Smooth muscle cell (in vitro differentiated cells): ENCODE results near the gene DNM1. TPM values are rescaled to one million over a fixed set of nuclear protein-coding genes. Genes with fewer than 3 reads are reported as not detected.

ENCODE experiments used
- DNase-seq: peaks from one replicate; lab custom pipeline; 2025; ENCODE audit not compliant: unreplicated experiment; lab: John Stamatoyannopoulos, UW
- H2AFZ ChIP-seq: fragments of 200-600 bp; sonication (generic); 2 replicates; pipeline ENCODE4 v1.6.0; 2016; ENCODE audit warnings: antibody characterized with exemption, low read depth, mild to moderate bottlenecking
- H3F3A ChIP-seq: fragments of 200-600 bp; sonication (generic); 2 replicates; pipeline ENCODE4 v1.6.0; 2017; ENCODE audit warnings: antibody characterized with exemption, low read depth
- H3K27ac ChIP-seq: fragments of 200-600 bp; sonication (generic); 2 replicates; pipeline ENCODE4 v1.5.1; 2016; ENCODE audit warnings: low read depth, mild to moderate bottlenecking
- H3K27me3 ChIP-seq: fragments of 200-600 bp; sonication (generic); 2 replicates; pipeline ENCODE4 v1.6.1; 2016; ENCODE audit warnings: low read depth, mild to moderate bottlenecking
- H3K36me3 ChIP-seq: fragments of 200-600 bp; sonication (generic); 2 replicates; pipeline ENCODE4 v1.5.1; 2016; ENCODE audit warnings: low read depth
- H3K4me1 ChIP-seq: fragments of 200-600 bp; sonication (generic); 2 replicates; pipeline ENCODE4 v1.5.1; 2016; ENCODE audit warnings: low read depth
- H3K4me2 ChIP-seq: fragments of 200-600 bp; sonication (generic); 2 replicates; pipeline ENCODE4 v1.6.0; 2016; ENCODE audit warnings: mild to moderate bottlenecking
- H3K4me3 ChIP-seq: fragments of 200-600 bp; sonication (generic); 2 replicates; pipeline ENCODE4 v1.5.1; 2016; ENCODE audit warnings: mild to moderate bottlenecking
- H3K79me2 ChIP-seq: fragments of 200-600 bp; sonication (generic); 2 replicates; pipeline ENCODE4 v1.6.0; 2016; ENCODE audit warnings: low read depth, mild to moderate bottlenecking
- H3K9ac ChIP-seq: fragments of 200-600 bp; sonication (generic); 2 replicates; pipeline ENCODE4 v1.6.0; 2016; ENCODE audit warnings: low read depth
- H3K9me3 ChIP-seq: fragments of 200-600 bp; sonication (generic); replicated peaks from 2 replicates; pipeline ENCODE4 v1.5.1; 2016; ENCODE audit warnings: low read depth
- H4K20me1 ChIP-seq: fragments of 200-600 bp; sonication (generic); 2 replicates; pipeline ENCODE4 v1.6.0; 2016; ENCODE audit warnings: low read depth
- WGBS: methylation state at CpG from one replicate; pipeline ENCODE4 v1.1.7; 2016; ENCODE audit warnings: low lambda C conversion rate; 5-methylcytosine and 5-hydroxymethylcytosine counted together
- polyA plus RNA-seq: library from polyadenylated mRNA; unstranded; fragments of >200 nt; fragmentation: Nextera tagmentation; extraction: Ambion mirVana; gene quantifications from 2 replicates; pipeline ENCODE4 v1.2.1, GENCODE V29; 2016
- total RNA-seq: library from RNA; depleted of rRNA; stranded (reverse); fragments of >200 nt; gene quantifications from 2 replicates; pipeline ENCODE4 v1.2.3, GENCODE V29; 2014
- TF ChIP-seq, protein P1 (sequence below): fragments of 200-600 bp; sonication (generic); IDR thresholded peaks from 2 replicates; pipeline ENCODE4 v1.5.1; 2017; ENCODE audit warnings: borderline replicate concordance, mild to moderate bottlenecking, antibody characterized with exemption; ENCODE audit not compliant: insufficient read depth, poor library complexity, severe bottlenecking

DNM1 gene
- total and polyA plus RNA-seq, 2 experiments from 2014 or later, result 25.3 to 50.7 TPM

DNA sequence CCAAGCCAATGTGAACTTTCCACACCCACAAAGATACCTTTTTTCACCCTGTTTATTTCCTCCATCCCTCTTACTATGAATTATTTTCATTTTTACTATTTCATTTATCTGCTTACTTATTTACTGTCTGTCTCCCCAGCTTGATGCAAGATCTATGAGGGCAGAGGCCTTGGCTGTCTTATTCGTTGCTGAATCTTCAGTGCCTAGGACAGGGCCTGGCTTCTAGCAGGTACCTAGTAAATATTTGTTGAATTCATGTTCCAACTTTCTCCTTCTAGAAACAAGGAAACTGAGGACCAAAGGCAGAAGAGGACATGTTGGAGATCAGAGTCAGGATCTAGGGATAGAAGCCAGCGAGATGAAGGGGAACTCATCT lies 543 bp upstream of the DNM1 start:
- Histone ChIP-seq H4K20me1 (peaks cover 27% of the 10 kb centered on the region), H3K9me3 (no peaks in the 10 kb centered on the region), H3K4me3 (peak overlapping the region; percentile 89), H3K9ac (no peak overlapping the region), H3K79me2 (peaks cover 5% of the 10 kb centered on the region), H3K36me3 (no peaks in the 10 kb centered on the region), H2AFZ (peak overlapping the region; percentile 75), H3F3A (peaks cover 8% of the 10 kb centered on the region), H3K27ac (peak overlapping the region; percentile 45), H3K27me3 (no peaks in the 10 kb centered on the region), H3K4me2 (peak overlapping the region; percentile 92), H3K4me1 (peaks cover 14% of the 10 kb centered on the region)
- TF ChIP-seq, protein P1, sequence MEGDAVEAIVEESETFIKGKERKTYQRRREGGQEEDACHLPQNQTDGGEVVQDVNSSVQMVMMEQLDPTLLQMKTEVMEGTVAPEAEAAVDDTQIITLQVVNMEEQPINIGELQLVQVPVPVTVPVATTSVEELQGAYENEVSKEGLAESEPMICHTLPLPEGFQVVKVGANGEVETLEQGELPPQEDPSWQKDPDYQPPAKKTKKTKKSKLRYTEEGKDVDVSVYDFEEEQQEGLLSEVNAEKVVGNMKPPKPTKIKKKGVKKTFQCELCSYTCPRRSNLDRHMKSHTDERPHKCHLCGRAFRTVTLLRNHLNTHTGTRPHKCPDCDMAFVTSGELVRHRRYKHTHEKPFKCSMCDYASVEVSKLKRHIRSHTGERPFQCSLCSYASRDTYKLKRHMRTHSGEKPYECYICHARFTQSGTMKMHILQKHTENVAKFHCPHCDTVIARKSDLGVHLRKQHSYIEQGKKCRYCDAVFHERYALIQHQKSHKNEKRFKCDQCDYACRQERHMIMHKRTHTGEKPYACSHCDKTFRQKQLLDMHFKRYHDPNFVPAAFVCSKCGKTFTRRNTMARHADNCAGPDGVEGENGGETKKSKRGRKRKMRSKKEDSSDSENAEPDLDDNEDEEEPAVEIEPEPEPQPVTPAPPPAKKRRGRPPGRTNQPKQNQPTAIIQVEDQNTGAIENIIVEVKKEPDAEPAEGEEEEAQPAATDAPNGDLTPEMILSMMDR, result no peak
- 41% methylated on average over 2 of the region's 2 CpGs for WGBS
- no peak for DNase-seq

DNA sequence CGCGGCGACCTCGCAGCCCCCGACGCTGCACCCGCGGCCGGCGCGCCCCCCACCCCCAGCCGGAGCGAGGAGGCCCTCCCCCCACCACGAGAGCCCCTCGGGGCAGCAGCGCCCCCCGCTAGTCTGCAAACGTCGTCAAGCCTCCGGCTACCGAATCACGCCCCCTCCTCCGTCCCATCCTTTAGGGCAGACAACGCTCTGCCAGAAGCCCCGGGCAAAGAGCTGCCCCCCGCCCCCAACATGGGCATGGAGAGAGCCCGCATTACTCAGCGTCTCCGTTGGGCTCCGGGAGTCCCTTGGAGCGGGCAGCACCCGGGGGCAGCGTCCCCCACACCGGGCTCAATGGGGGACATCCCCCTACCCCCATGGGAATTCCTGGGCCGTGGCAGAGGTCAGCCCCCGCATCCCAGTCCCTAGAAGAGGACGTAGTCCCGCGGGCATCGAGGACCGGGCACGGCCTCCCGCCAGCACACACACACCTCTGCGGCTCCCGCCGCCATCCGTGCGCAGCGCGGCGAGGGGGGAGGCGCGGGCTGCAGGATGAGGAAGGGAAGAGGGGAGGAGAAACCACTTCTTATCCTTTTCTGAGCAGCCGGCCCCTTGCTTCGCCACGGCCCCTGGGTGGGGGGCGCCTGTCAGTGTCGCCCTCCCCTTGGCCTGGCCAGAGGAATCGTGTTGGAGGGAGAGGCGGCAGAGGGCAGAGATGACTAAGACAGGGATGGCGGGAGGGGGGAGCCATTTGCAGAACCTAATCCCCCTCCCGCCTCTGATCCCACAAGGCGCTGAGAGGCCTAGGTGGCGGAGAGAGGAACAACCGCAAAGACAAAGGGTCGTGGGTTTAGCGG lies 750 bp downstream of the DNM1 start:
- 1% methylated on average over 48 of the region's 67 CpGs for WGBS
- Histone ChIP-seq H2AFZ (peak overlapping the region; percentile 64), H3K9ac (peak overlapping the region; percentile 21), H4K20me1 (peaks cover 33% of the 10 kb centered on the region), H3K36me3 (no peaks in the 10 kb centered on the region), H3K9me3 (no peaks in the 10 kb centered on the region), H3F3A (peaks cover 8% of the 10 kb centered on the region), H3K4me2 (peak overlapping the region; percentile 92), H3K79me2 (peaks cover 5% of the 10 kb centered on the region), H3K4me1 (peaks cover 14% of the 10 kb centered on the region), H3K27ac (peak overlapping the region; percentile 23), H3K27me3 (no peaks in the 10 kb centered on the region), H3K4me3 (peak overlapping the region; percentile 89)
- TF ChIP-seq, protein P1, result no peak
- peak; percentile 61 for DNase-seq

DNA sequence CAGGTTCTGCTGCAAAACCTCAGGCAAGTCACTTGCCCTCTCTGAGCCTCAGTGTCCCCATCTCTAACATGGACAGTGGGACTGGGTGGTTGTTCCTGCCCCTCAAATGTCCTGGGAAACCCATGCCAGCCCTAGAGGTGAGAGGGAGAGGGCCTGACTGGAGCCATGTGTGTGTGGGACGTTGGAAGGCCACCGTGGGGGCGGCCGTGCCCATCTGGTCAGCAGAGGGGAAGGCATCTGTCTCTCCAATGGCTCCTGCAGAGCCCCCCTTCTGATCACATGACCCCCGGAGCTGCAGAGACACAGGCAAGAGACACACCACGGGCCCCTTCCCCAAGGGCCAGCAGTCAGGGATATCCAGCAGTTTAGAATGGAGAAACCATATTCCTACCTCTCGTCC lies 1.7 kb downstream of the DNM1 start:
- Histone ChIP-seq H3K9me3 (no peaks in the 10 kb centered on the region), H3K79me2 (peaks cover 5% of the 10 kb centered on the region), H3K4me2 (peak overlapping the region; percentile 92), H2AFZ (no peak overlapping the region), H3K27me3 (no peaks in the 10 kb centered on the region), H4K20me1 (peaks cover 38% of the 10 kb centered on the region), H3F3A (peaks cover 8% of the 10 kb centered on the region), H3K36me3 (no peaks in the 10 kb centered on the region), H3K9ac (no peak overlapping the region), H3K4me1 (peaks cover 14% of the 10 kb centered on the region), H3K4me3 (peak overlapping the region; percentile 89), H3K27ac (no peak overlapping the region)
- TF ChIP-seq, protein P1, result no peak
- 83% methylated on average over 7 of the region's 7 CpGs for WGBS
- DNase-seq, result no peak
